GM12878 (cell line): ENCODE measurements around the gene LTK. TPM values are rescaled to one million over a fixed set of nuclear protein-coding genes. Genes with fewer than 3 reads are reported as not detected.

Source experiments
- ATAC-seq: fragments of 200-7000 bp; cut with Tn5 transposase; 3 replicates; pipeline ENCODE4 v1.9.1; 2020; ENCODE audit warnings: mild to moderate bottlenecking, moderate library complexity
- BruUV-seq: library from RNA; stranded (reverse); fragments of 400-500 nt; replicated peaks from 2 replicates; lab custom pipeline; 2021; lab: Mats Ljungman, UMichigan
- CTCF ChIA-PET: fragments of 300-600 bp; sonication (Branson Sonifier 250); formaldehyde crosslinking; extraction: SDS; loops from one replicate; lab custom pipeline; 2021; ENCODE audit warnings: inconsistent platforms; lab: Yijun Ruan, JAX
- POLR2A ChIA-PET: fragments of 350-600 bp; formaldehyde crosslinking; extraction: SDS; loops from one replicate; lab custom pipeline; 2021; ENCODE audit warnings: inconsistent platforms; lab: Charles Lee
- RAD21 ChIA-PET: fragments of 300-600 bp; sonication (Branson Sonifier 250); formaldehyde crosslinking; loops from one replicate; lab custom pipeline; 2023; ENCODE audit warnings: antibody characterized with exemption; ENCODE audit not compliant: unreplicated experiment; lab: Charles Lee
- SMC1A ChIA-PET: fragments of 300-600 bp; sonication (Branson Sonifier 250); formaldehyde crosslinking; loops from one replicate; lab custom pipeline; 2023; ENCODE audit not compliant: unreplicated experiment, uncharacterized antibody; lab: Charles Lee
- DNase-seq: peaks from one replicate; pipeline ENCODE4 v3.0.0-alpha.2; 2011; ENCODE audit warnings: low read depth, low spot score
- FAIRE-seq: peaks from 3 replicates; lab custom pipeline; 2011; peaks lifted over from hg19 to GRCh38; lab: Jason Lieb, UNC
- H2AFZ ChIP-seq: 2 replicates; pipeline ENCODE4 v1.6.0; 2011; ENCODE audit warnings: low read depth, low read length, control low read depth; ENCODE audit not compliant: control insufficient read depth
- H3K27ac ChIP-seq: 2 replicates; pipeline ENCODE4 v1.5.1; 2011; ENCODE audit warnings: control low read depth; ENCODE audit not compliant: control insufficient read depth, insufficient read depth
- H3K27me3 ChIP-seq, 2 experiments: replicated peaks in 1 of 2; 2 replicates each; pipeline versions ENCODE4 v1.6.0 to v1.6.1; 2011; ENCODE audit warnings: low read length in 1 of 2; ENCODE audit not compliant: control insufficient read depth in 2 of 2, insufficient read depth in 2 of 2
- H3K36me3 ChIP-seq, 2 experiments: 2 replicates each; pipeline ENCODE4 v1.5.1; 2011; ENCODE audit warnings: low read length in 1 of 2; ENCODE audit not compliant: control insufficient read depth in 2 of 2, insufficient read depth in 2 of 2
- H3K4me1 ChIP-seq: 2 replicates; pipeline ENCODE4 v1.6.1; 2011; ENCODE audit warnings: mild to moderate bottlenecking, low read length, moderate library complexity, mixed read lengths; ENCODE audit not compliant: control insufficient read depth, insufficient read depth
- H3K4me2 ChIP-seq: 2 replicates; pipeline ENCODE4 v1.6.0; 2011; ENCODE audit warnings: control low read depth; ENCODE audit not compliant: control insufficient read depth, insufficient read depth
- H3K4me3 ChIP-seq: fragments of 200-600 bp; sonication (generic); 2 replicates; pipeline ENCODE4 v1.5.1; 2016
- H3K79me2 ChIP-seq: 2 replicates; pipeline ENCODE4 v1.6.0; 2011; ENCODE audit warnings: low read length; ENCODE audit not compliant: control insufficient read depth, insufficient read depth
- H3K9ac ChIP-seq: 2 replicates; pipeline ENCODE4 v1.8.0; 2011; ENCODE audit warnings: low read length, control low read depth, mixed read lengths; ENCODE audit not compliant: control insufficient read depth, insufficient read depth
- H3K9me3 ChIP-seq: replicated peaks from 3 replicates; pipeline ENCODE4 v1.5.1; 2011; ENCODE audit warnings: mild to moderate bottlenecking, low read length; ENCODE audit not compliant: control insufficient read depth, insufficient read depth
- H4K20me1 ChIP-seq: 2 replicates; pipeline ENCODE4 v1.6.0; 2011; ENCODE audit not compliant: control insufficient read depth, insufficient read depth
- ATF7 ChIP-seq: fragments of 450-650 bp; IDR thresholded peaks from 2 replicates; pipeline ENCODE4 v1.6.1; 2016; ENCODE audit warnings: low read depth, mild to moderate bottlenecking
- CBX3 ChIP-seq: fragments of 200-600 bp; sonication (generic); IDR thresholded peaks from 2 replicates; pipeline ENCODE4 v1.6.1; 2016; ENCODE audit warnings: low read depth, borderline replicate concordance
- ESRRA ChIP-seq: IDR thresholded peaks from 2 replicates; pipeline ENCODE4 v1.6.1; 2012; ENCODE audit warnings: mild to moderate bottlenecking, low read length, improper control_type of control experiment
- FOXM1 ChIP-seq: IDR thresholded peaks from 2 replicates; pipeline ENCODE4 v1.6.1; 2012; ENCODE audit warnings: low read depth, mild to moderate bottlenecking, inconsistent platforms, low read length, moderate library complexity
- IRF3 ChIP-seq: fragments of 450-650 bp; IDR thresholded peaks from 2 replicates; pipeline ENCODE4 v1.6.1; 2014; ENCODE audit warnings: mild to moderate bottlenecking
- NKRF ChIP-seq: fragments of 450-650 bp; conservative IDR thresholded peaks from 2 replicates; pipeline ENCODE4 v1.6.1; 2017; ENCODE audit warnings: mild to moderate bottlenecking, moderate library complexity
- TCF7 ChIP-seq: IDR thresholded peaks from 2 replicates; pipeline ENCODE4 v1.6.1; 2014; ENCODE audit warnings: antibody characterized with exemption, borderline replicate concordance
- WGBS: methylation state at CpG from one replicate; pipeline ENCODE4 v1.1.6; 2016; ENCODE audit warnings: low lambda C conversion rate; ENCODE audit not compliant: insufficient replicate concordance, insufficient coverage; ENCODE audit errors: missing lambda C conversion rate; 5-methylcytosine and 5-hydroxymethylcytosine counted together
- in situ Hi-C: fragments of 300-500 bp; cut with MboI; formaldehyde crosslinking; loops from 9 replicates; pipeline ENCODE4 v1.14.3; 2018; ENCODE audit warnings: mixed read lengths
- intact Hi-C: fragments of 100-400 bp; cut with micrococcal nuclease; formaldehyde crosslinking; loops from one replicate; pipeline ENCODE4 v1.14.2; 2022; ENCODE audit not compliant: unreplicated experiment
- polyA plus RNA-seq, 11 experiments: library from polyadenylated mRNA; depleted of rRNA in 4 of 11; unstranded in 6 of 11; stranded (reverse) in 5 of 11; fragments of >200 nt; fragmentation: Nextera tagmentation in 4 of 11; fragmentation: Illumina TruSeq in 1 of 11; extraction: Ambion mirVana in 4 of 11; extraction: Trizol in 1 of 11; gene quantifications; 1 replicate in 1 of 11; 2 replicates in 10 of 11; pipeline versions ENCODE4 v1.2.1 to v1.2.3, GENCODE V29; 2011 to 2016; ENCODE audit warnings: inconsistent platforms in 2 of 11, missing spikeins in 2 of 11, low read depth in 1 of 11
- total RNA-seq, 4 experiments: library from RNA; depleted of rRNA in 3 of 4; stranded (reverse); fragments of >200 nt in 3 of 4; fragmentation: Illumina TruSeq in 1 of 4; extraction: Trizol in 1 of 4; gene quantifications; 2 replicates each; pipeline versions ENCODE4 v1.2.1 to v1.2.3, GENCODE V29; 2013 to 2021
- TF ChIP-seq, protein P1 (sequence below): fragments of 450-650 bp; IDR thresholded peaks from 2 replicates; pipeline ENCODE4 v1.6.1; 2017; ENCODE audit warnings: mild to moderate bottlenecking, moderate library complexity

Gene LTK
- total and polyA plus RNA-seq, 10 of the 15 experiments (the other 5 are each of a cell fraction or from before 2014, with no cell fraction given), result 0.07 to 0.80 (median 0.20) TPM; not detected in 1

DNA sequence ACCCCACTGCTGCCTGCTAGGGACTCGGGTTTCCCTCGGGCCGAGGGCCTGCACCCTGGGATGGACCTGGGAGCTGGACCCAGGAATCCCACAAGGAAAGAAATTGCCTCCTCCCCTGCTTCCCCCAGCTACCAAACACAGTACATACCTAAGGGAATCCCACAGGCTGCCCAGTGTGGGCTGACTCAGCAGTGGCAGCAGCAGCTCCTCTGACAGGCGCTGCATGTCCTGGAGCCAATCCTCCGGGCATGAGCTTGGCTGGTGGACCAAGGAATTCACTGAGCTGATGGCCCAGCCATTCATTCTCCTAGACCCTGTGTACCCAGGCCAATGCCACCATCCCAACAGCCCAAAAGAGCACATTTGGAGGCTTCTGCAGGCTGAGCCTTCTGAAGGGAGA, 9.5 kb upstream of the LTK start:
- no peaks in the 10 kb centered on the region for H3K4me1 ChIP-seq
- H3K36me3 ChIP-seq, result peaks cover 0 to 6% of the 10 kb centered on the region in 2 experiments; a peak in 2 of 4 replicates
- TF ChIP-seq, protein P1, sequence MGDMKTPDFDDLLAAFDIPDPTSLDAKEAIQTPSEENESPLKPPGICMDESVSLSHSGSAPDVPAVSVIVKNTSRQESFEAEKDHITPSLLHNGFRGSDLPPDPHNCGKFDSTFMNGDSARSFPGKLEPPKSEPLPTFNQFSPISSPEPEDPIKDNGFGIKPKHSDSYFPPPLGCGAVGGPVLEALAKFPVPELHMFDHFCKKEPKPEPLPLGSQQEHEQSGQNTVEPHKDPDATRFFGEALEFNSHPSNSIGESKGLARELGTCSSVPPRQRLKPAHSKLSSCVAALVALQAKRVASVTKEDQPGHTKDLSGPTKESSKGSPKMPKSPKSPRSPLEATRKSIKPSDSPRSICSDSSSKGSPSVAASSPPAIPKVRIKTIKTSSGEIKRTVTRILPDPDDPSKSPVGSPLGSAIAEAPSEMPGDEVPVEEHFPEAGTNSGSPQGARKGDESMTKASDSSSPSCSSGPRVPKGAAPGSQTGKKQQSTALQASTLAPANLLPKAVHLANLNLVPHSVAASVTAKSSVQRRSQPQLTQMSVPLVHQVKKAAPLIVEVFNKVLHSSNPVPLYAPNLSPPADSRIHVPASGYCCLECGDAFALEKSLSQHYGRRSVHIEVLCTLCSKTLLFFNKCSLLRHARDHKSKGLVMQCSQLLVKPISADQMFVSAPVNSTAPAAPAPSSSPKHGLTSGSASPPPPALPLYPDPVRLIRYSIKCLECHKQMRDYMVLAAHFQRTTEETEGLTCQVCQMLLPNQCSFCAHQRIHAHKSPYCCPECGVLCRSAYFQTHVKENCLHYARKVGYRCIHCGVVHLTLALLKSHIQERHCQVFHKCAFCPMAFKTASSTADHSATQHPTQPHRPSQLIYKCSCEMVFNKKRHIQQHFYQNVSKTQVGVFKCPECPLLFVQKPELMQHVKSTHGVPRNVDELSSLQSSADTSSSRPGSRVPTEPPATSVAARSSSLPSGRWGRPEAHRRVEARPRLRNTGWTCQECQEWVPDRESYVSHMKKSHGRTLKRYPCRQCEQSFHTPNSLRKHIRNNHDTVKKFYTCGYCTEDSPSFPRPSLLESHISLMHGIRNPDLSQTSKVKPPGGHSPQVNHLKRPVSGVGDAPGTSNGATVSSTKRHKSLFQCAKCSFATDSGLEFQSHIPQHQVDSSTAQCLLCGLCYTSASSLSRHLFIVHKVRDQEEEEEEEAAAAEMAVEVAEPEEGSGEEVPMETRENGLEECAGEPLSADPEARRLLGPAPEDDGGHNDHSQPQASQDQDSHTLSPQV, result no peak
- TF ChIP-seq, all 136 proteins: peak for 0
- no peak overlapping the region for H3K4me2 ChIP-seq
- no peak for ATAC-seq
- POLR2A ChIA-PET, result no interaction called here
- H3K9ac ChIP-seq, result no peak overlapping the region
- H2AFZ ChIP-seq, result no peak overlapping the region
- no peaks in the 10 kb centered on the region for H3K9me3 ChIP-seq
- no peaks in the 10 kb centered on the region for H3K79me2 ChIP-seq
- no peaks in the 10 kb centered on the region for H3K27me3 ChIP-seq
- SMC1A ChIA-PET, result no interaction called here
- CTCF ChIA-PET, result interaction anchor here (0.9 to 1.0 kb wide), 2 partner anchors 34 to 80 kb away, joined by 3 to 4 read pairs; no protein-coding TSS in a partner anchor
- no peak for FAIRE-seq
- WGBS, result 100% methylated on average over 5 of the region's 5 CpGs
- RAD21 ChIA-PET, result no interaction called here
- BruUV-seq, result no TSS peak
- in situ Hi-C loops, result no loop called here
- no peaks in the 10 kb centered on the region for H4K20me1 ChIP-seq
- DNase-seq, result no peak
- H3K4me3 ChIP-seq, result no peak overlapping the region
- no peak overlapping the region for H3K27ac ChIP-seq
- intact Hi-C loops, result no loop called here

DNA sequence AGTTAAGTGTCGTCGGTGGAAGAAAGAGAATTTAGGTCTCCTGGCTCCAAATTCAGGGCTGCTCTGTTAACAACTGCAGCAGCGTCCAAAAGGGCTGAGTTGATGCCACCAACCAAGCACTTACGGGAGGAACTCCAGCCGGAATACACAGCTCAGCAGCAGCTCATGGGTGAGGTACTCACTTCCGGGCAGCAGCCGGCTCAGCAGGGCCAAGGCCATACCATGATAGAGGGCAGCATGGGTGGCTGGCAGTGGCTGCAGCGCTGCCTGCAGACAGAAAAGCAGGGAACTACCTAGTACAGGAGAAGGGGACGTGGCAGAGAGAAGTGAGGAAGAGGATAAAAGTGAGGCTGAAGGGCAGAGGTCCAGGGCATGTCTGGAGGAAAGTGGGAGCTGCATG, 8.0 kb upstream of the LTK start:
- ChIA-PET SMC1A (no interaction called here), CTCF (no interaction called here), RAD21 (no interaction called here), POLR2A (no interaction called here)
- H3K79me2 ChIP-seq, result no peaks in the 10 kb centered on the region
- FAIRE-seq, result no peak
- no peaks in the 10 kb centered on the region for H4K20me1 ChIP-seq
- no TSS peak for BruUV-seq
- intact Hi-C loops, result no loop called here
- H3K4me1 ChIP-seq, result no peaks in the 10 kb centered on the region
- no peak overlapping the region for H3K4me3 ChIP-seq
- H2AFZ ChIP-seq, result no peak overlapping the region
- no peaks in the 10 kb centered on the region for H3K9me3 ChIP-seq
- WGBS, result 95% methylated on average over 9 of the region's 9 CpGs
- H3K36me3 ChIP-seq, result peaks cover 0 to 5% of the 10 kb centered on the region in 2 experiments; a peak in 2 of 4 replicates
- H3K27me3 ChIP-seq, result no peaks in the 10 kb centered on the region
- H3K4me2 ChIP-seq, result no peak overlapping the region
- in situ Hi-C loops, result no loop called here
- no peak for ATAC-seq
- DNase-seq, result no peak
- H3K9ac ChIP-seq, result no peak overlapping the region
- no peak overlapping the region for H3K27ac ChIP-seq
- TF ChIP-seq NKRF (no peak), CBX3 (no peak), FOXM1 (no peak), ATF7 (no peak), IRF3 (no peak), ESRRA (no peak), TCF7 (no peak)
